CD4-positive, alpha-beta T cell treated with Interleukin-12 subunit alpha and Interleukin-12 subunit beta, for 1 hour (primary cell): ENCODE measurements around the gene TRMU.

ENCODE experiments used
- DNase-seq: peaks from one replicate; pipeline ENCODE4 v3.0.0-alpha.2; 2020

The TRMU gene

GRCh38 chr22:46371623-46372226, 36.2 kb downstream of the TRMU start:
- DNase-seq, result no peak

- DNase-seq, result no peak
Observed at GRCh38 chr22:46372686-46373085, 37.2 kb downstream of the TRMU start.

GRCh38 chr22:46373159-46373558, 37.6 kb downstream of the TRMU start:
- peak; percentile 56 for DNase-seq

- DNase-seq, result peak; percentile 29
Observed at GRCh38 chr22:46373921-46374662, 38.6 kb downstream of the TRMU start.

- no peak for DNase-seq
Observed at GRCh38 chr22:46374663-46375474, 39.4 kb downstream of the TRMU start.

- DNase-seq, result no peak
Observed at GRCh38 chr22:46376111-46376510, 40.6 kb downstream of the TRMU start.

- no peak for DNase-seq
Observed at GRCh38 chr22:46376908-46377524, 41.5 kb downstream of the TRMU start.

- no peak for DNase-seq
Observed at GRCh38 chr22:46377525-46378425, 42.3 kb downstream of the TRMU start.

GRCh38 chr22:46378426-46379065, 43.0 kb downstream of the TRMU start:
- DNase-seq, result no peak

- no peak for DNase-seq
Observed at GRCh38 chr22:46379066-46379930, 43.8 kb downstream of the TRMU start.

- no peak for DNase-seq
Observed at GRCh38 chr22:46380069-46380468, 44.6 kb downstream of the TRMU start.

GRCh38 chr22:46380581-46380980, 45.1 kb downstream of the TRMU start:
- DNase-seq, result no peak

GRCh38 chr22:46381142-46381541, 45.6 kb downstream of the TRMU start:
- no peak for DNase-seq

- DNase-seq, result no peak
Observed at GRCh38 chr22:46381731-46382130, 46.2 kb downstream of the TRMU start.

GRCh38 chr22:46382524-46382923, 47.0 kb downstream of the TRMU start:
- DNase-seq, result no peak

GRCh38 chr22:46386312-46386711, 50.8 kb downstream of the TRMU start:
- no peak for DNase-seq

GRCh38 chr22:46387748-46388147, 52.2 kb downstream of the TRMU start:
- DNase-seq, result no peak

GRCh38 chr22:46388647-46389046, 53.1 kb downstream of the TRMU start:
- DNase-seq, result no peak

- DNase-seq, result no peak
Observed at GRCh38 chr22:46389081-46389480, 53.6 kb downstream of the TRMU start.

- no peak for DNase-seq
Observed at GRCh38 chr22:46390105-46390651, 54.7 kb downstream of the TRMU start.
